Breast epithelium (tissue), 3 donors: ENCODE measurements around the gene PREPL.

Source experiments
- CTCF ChIP-seq, 3 donors: fragments of 450-650 bp; IDR thresholded peaks; one replicate each; pipeline ENCODE4 v1.5.1; 2016 to 2017; ENCODE audit warnings: antibody characterized with exemption in 3 of 3, mild to moderate bottlenecking in 3 of 3, moderate library complexity in 3 of 3
- POLR2A ChIP-seq: fragments of 450-650 bp; IDR thresholded peaks from one replicate; pipeline ENCODE4 v1.6.1; 2016; ENCODE audit warnings: antibody characterized with exemption, mild to moderate bottlenecking, moderate library complexity
- POLR2AphosphoS5 ChIP-seq, 3 donors: sonication (generic); formaldehyde crosslinking; IDR thresholded peaks; one replicate each; pipeline ENCODE4 v1.6.1; 2017; ENCODE audit warnings: antibody characterized with exemption in 3 of 3

GRCh38 chr2:44389895-44390294 lies 28.6 kb upstream of the PREPL start:
- TF ChIP-seq CTCF (IDR thresholded peaks at IDR 0.05) (no peak), POLR2A (no peak), POLR2AphosphoS5 (IDR thresholded peaks at IDR 0.05) (no peak)
